ENCODE results near the gene SDHB. TPM values are rescaled to one million over a fixed set of nuclear protein-coding genes. Genes with fewer than 3 reads are reported as not detected.

Gene SDHB
- total RNA-seq = 134 and 143 TPM in 2 replicates

GRCh38 chr1:17053685-17054410 is at the start of gene SDHB:
SDHB (minus strand) TSS chr1:17054032; CDS start chr1:17054019, 13 bp downstream.
- peak; percentile 95 to 97 for DNase-seq (ENCODE audit: low read depth in 2 of 2)

DNA sequence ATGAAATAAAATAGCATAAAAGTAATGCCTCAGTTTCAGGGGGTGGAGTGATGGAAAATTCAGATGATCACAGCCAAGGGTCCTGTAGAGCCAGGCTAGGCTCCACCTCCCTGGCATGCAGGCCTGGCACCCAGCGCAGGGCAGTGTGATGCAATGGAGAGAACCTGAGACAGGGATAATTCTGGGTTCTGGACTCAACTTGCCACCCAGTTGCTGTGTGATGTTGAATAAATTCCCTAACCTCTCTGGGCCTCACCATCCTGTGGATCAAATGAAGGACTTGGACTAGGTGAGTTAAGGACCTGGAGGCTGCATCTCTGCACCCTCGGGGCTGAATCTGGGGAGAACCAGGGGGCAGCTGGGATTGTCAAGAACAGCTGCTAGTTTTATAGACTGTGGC is 48.4 kb upstream of the SDHB start:
- DNase-seq (ENCODE audit: low read depth in 2 of 2) = no peak

DNA sequence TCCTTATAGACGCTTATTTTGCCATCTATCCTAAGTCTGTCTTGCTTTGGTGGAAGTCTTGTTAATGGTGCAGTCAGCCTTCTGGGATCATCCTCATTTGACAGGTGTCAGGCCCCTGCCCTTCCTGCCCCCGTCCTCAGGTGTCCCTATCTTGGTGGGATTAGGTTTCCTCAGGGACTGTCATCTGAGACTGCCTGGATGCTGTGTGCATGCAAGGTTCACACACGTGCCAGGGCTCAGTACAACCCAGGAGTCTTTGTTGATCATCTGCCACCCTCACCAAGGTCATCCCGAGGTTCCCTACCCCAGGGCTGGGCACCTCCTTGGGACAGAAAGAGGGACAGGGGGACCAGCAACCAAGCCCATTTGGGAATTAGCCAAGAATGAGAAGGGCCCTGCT is 47.4 kb upstream of the SDHB start:
- no peak for DNase-seq (ENCODE audit: low read depth in 2 of 2)

GRCh38 chr1:17099616-17100340 is 45.9 kb upstream of the SDHB start:
- no peak for DNase-seq (ENCODE audit: low read depth in 2 of 2)

GRCh38 chr1:17098446-17099317 is 44.9 kb upstream of the SDHB start:
- no peak for DNase-seq (ENCODE audit: low read depth in 2 of 2)

DNA sequence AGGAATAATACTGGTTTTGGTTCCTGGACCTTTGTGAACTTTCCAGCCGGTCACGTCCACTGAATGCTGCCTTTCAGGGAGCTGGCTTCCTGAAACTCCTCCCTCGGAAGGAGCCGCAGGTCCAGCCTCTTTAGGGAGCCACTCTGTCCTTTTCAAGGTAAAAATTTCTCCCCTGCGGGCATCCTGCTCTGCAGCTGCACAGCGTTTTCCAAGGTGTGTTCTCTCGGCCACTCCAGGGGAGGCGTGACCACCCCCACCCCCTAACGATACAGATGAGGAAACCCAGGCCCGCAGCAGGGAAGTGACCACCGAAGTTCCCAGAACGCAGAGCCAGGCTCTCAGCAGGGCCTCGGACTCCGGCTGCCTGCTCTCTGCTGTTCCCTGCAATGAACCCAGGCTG is 44.0 kb upstream of the SDHB start:
- no peak for DNase-seq (ENCODE audit: low read depth in 2 of 2)

DNA sequence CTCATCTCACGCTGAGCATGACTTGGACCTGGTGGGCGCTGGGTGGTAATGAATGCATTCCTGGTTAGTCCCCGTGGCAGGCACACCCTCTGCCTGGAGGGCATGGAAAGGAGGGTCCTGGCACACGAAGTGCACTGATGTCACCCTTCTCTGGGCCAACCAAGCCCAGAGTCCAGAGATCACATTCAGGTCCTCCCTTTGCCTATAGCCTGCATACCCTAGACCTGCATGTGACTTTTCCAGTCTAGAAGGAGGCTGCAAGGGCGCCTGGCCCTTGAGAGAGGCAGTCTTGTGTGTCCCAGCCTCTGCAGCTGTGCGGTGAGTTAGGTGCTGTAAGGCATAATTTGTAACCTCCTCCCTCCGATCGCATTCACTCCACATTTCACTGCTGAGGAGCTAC is 43.3 kb upstream of the SDHB start:
- DNase-seq (ENCODE audit: low read depth in 2 of 2) = no peak

DNA sequence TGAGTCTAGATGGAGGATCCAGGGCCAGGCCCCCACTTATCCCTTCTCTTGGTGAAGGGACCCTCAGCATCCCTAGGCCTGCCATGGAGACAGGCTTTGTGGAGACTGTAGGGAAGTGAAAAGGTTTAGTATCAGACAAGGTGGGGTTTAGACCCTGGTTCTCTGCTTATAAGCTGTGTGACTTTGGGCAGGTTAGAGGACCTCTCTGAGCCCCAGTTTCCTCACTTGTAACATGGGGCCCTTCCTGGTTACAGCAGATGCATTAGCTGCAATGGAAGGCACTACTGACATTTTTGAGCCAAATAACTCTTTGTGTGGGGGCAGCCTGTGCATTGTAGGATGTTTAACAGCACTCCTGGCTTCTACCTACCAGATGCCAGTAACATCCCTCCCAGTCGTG is 42.8 kb upstream of the SDHB start:
- no peak for DNase-seq (ENCODE audit: low read depth in 2 of 2)

- no peak for DNase-seq (ENCODE audit: low read depth in 2 of 2)
Measured at GRCh38 chr1:17095141-17095540, 41.3 kb upstream of the SDHB start.

GRCh38 chr1:17094664-17095063 is 40.8 kb upstream of the SDHB start:
- no peak for DNase-seq (ENCODE audit: low read depth in 2 of 2)

DNA sequence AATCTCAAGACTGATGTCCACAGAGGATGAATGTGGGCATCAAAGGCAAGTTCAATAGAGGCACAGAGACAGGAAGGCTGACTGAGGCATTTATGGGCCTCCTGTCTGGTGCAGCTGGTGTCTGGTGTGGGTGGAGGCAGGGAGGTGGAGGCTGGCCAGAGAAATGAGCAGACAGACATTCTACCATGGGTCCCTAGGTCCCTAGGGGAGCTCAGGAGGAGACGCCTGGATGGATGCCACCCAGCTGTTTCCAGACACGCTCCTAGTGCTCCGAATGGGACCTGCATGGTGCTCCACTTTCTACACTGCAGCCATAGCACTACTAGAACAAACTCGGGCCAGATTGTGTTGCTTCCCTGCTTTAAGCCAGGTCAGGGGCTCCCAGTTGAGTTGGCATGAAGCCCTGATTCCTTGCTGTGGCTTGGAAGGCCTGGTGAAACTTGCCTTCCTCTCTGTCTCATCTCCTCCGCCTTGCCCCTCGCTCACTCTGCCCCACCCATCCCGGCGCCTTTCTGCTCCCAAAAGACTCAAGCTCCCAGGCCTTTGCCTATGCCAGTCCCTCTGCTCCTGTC is 40.1 kb upstream of the SDHB start:
- DNase-seq (ENCODE audit: low read depth in 2 of 2) = no peak

DNA sequence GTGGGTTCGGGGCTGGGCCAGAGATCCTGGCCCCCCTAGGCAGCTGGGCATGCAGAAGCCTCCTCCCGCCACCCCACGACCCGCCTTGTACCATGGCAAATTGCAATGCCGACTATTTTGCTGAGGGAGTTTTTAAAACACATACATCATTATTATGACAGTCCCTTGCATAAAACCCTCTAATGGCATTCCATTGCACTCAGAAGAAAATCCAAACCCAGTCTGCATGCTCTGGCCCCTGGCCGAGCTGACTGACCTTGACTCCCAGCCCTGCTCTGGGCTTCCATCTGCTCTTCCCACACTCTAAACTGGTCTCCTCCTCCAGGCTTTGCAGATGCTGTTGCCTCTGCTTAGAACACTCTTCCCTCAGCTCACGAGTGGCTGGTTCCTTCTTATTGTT is 37.4 kb upstream of the SDHB start:
- no peak for DNase-seq (ENCODE audit: low read depth in 2 of 2)

DNA sequence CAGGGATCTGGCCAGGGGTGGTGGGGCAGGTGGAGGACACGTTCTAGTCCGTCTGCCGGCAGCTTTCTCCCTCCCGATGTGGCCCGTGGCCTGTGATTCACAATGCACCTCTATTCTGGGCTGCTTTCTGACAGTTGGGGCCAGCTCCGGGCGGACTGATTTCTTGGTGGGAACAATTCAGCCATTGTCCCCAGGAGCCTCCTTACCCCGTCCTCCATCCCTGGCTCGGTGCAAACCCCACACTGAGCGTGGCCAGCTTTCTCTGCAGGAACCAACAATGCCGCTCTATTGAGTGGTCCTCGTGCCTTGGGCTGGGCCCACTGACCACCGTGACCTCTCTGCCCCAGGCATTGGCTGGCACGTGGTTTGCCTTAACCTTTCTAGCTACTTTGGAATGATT is 35.7 kb upstream of the SDHB start:
- DNase-seq (ENCODE audit: low read depth in 2 of 2) = no peak

DNA sequence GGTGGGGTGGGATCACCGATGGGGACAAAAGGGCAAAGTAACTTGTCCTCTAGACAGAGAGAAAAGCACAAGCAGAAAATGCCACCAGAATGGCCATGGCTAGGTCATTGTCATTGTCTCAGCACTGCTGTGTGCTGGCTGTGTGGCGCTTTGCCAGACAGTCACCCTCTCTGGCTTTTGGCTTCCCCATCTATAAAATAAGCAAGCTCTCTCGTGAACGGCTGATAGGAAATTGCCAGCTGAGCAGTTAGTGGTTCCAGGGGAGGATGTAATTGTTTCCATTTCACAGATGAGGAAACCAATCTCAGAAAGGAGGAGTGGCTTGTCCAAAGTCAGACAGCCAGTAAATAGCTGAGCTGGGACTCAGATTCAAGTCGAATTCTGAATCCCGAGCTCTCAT is 32.9 kb upstream of the SDHB start:
- DNase-seq (ENCODE audit: low read depth in 2 of 2) = no peak

DNA sequence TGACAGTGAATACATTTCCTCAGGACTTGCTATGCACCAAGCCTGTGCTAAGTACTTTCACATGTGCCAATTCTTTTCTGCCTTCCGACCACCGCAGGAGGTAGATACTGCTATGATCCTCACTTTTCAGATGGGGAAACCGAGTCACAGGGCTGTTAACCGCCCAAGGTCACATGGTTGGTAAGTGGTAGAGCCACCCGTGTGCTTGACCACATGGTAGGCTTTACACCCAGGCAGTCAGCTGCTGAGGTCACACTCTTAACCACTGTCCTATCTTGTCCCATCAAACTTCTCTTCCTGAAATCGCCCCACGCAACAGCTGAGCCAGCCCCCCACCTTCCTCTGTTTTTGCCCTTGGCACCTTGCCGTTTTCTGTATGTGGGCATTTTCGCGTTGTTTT is 31.0 kb upstream of the SDHB start:
- DNase-seq (ENCODE audit: low read depth in 2 of 2) = no peak

DNA sequence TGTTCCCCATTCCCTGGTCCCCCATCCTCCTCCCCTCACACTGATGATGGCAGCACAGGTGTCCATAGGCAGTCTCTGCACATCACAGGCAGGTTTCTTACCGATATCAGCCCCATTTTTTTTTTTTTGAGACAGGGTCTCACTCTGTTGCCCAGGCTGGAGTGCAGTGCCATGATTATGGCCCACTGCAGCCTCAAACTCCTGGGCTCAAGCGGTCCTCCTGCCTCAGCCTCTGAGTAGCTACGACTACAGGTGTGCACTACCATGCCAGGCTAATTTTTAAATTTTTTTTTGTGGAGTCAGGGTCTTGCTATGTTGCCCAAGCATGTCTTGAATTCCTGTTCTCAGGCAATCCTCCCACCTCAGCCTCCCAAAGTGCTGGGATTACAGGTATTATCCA is 28.9 kb upstream of the SDHB start:
- no peak for DNase-seq (ENCODE audit: low read depth in 2 of 2)

DNA sequence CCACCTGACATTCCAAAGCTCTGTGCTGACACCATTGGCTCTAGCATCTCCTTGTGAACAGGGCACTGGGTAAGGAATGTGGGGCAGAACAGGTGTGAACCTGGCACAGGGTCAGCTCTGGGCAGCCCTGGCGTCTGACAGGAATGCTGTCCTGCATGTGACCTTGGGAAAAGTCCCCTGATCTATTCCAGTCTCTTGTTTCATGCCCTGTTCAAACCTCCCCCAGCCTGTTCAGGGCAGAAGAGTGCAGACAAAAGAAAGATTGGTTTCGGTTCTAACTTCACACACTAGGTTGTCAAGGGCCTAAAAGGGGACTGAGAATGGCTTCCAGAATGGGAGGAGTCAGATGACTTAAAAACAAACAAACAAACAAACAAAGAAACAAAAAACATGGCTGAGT is 27.6 kb upstream of the SDHB start:
- no peak for DNase-seq (ENCODE audit: low read depth in 2 of 2)

DNA sequence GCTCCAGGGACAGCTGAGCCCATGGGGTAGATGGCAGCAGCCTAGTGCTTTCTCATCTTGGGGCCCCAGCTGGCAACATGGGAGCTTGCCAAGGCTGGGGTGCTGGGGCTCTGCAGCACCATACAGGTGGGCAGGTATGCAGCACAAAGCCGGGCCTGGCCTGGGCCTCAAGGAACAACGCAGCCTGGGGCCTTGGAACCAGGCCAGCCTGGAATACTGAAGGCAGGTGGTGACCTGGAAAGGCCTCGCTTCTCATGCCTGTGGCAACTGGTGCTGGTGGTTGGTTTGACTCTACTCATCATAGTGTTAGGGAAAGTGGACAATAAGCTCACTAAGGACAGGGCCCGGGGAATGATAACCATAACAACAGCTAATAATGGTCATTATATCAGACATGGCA is 27.0 kb upstream of the SDHB start:
- no peak for DNase-seq (ENCODE audit: low read depth in 2 of 2)

- DNase-seq (ENCODE audit: low read depth in 2 of 2) = no peak
Measured at GRCh38 chr1:17080085-17080759, 26.4 kb upstream of the SDHB start.

DNA sequence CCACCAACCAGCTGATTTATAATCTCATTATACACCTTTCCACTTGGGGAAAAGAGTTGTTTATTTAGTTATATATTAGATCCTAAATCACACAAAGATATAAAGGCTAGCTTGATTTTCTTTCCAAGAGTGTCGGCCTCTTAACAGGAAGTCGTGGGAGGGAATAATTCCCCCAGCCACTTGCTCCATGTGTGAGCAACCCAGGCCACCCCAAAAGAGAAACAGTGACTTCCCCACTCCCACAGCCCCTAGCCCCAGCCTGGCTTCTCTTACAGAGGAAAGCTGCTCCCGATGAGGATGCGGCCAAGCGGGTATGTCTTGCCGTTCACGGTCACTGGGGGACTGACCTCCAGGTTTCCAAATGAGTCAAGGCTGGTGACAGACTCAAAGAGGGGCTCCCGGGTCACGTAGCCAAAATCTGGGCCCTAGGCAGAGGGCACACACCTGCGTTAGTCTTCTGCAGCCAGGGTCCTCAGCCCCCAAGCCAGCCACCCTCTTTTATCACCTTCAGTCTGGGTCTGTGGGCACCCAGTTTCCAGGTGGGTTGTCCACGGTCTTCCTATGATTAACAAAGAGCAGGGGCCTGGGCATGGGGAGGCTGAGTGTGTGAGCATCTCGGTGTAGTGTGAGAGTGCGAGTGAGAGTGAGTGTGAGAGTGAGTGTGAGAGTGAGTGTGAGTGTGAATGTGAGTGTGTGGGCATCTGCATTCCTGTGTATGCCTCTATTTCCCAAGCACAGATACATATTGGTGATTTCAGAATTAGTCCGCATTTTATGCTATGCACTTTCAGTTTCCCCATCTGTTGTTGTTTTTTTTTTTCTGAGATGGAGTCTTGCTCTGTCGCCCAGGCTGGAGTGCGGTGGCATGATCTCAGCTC is 25.4 kb upstream of the SDHB start:
- no peak for DNase-seq (ENCODE audit: low read depth in 2 of 2)

Data from dermis microvascular lymphatic vessel endothelial cell (primary cell).